Neural cell (in vitro differentiated cells): ENCODE results near the gene CCDC73. TPM values are rescaled to one million over a fixed set of nuclear protein-coding genes. Genes with fewer than 3 reads are reported as not detected.

Source experiments
- H2AFZ ChIP-seq: fragments of 200-600, 300-800 bp; sonication (generic), shearing (Covaris generic); 2 replicates; pipeline ENCODE4 v1.6.0; 2014; ENCODE audit warnings: low read depth, mild to moderate bottlenecking, antibody characterized with exemption, low read length, moderate library complexity
- H3F3A ChIP-seq: fragments of 200-600 bp; shearing (Covaris generic); 2 replicates; pipeline ENCODE4 v1.6.1; 2016; ENCODE audit warnings: mild to moderate bottlenecking, moderate library complexity, mixed read lengths, antibody characterized with exemption, low read length; ENCODE audit not compliant: insufficient read depth, poor library complexity, severe bottlenecking
- H3K27ac ChIP-seq: fragments of 200-600, 300-800 bp; sonication (generic), shearing (Covaris generic); 2 replicates; pipeline ENCODE4 v1.5.1; 2014; ENCODE audit warnings: mild to moderate bottlenecking, low read length, moderate library complexity
- H3K27me3 ChIP-seq: fragments of 300-800, 200-600 bp; sonication (generic), shearing (Covaris generic); 2 replicates; pipeline ENCODE4 v1.6.0; 2014; ENCODE audit warnings: mild to moderate bottlenecking, low read depth, low read length, moderate library complexity; ENCODE audit not compliant: insufficient read depth
- H3K36me3 ChIP-seq: fragments of 300-800, 200-600 bp; sonication (generic), shearing (Covaris generic); 2 replicates; pipeline ENCODE4 v1.5.1; 2014; ENCODE audit warnings: mild to moderate bottlenecking, antibody characterized with exemption, low read length, moderate library complexity; ENCODE audit not compliant: insufficient read depth
- H3K4me2 ChIP-seq: fragments of 300-800, 200-600 bp; sonication (generic), shearing (Covaris generic); 2 replicates; pipeline ENCODE4 v1.6.0; 2014; ENCODE audit warnings: mild to moderate bottlenecking, low read length
- H3K4me3 ChIP-seq: fragments of 300-800, 200-600 bp; sonication (generic), shearing (Covaris generic); 2 replicates; pipeline ENCODE4 v1.5.1; 2014; ENCODE audit warnings: mild to moderate bottlenecking, low read length, moderate library complexity
- H3K79me2 ChIP-seq: fragments of 200-600 bp; shearing (Covaris generic); replicated peaks from 2 replicates; pipeline ENCODE4 v1.6.0; 2014; ENCODE audit warnings: mild to moderate bottlenecking, low read length, moderate library complexity; ENCODE audit not compliant: insufficient read depth
- H3K9ac ChIP-seq: fragments of 300-800, 200-600 bp; sonication (generic), shearing (Covaris generic); 2 replicates; pipeline ENCODE4 v1.6.1; 2016; ENCODE audit warnings: mild to moderate bottlenecking, low read length, mixed read lengths
- H3K9me2 ChIP-seq: fragments of 200-600 bp; shearing (Covaris generic); 2 replicates; pipeline ENCODE4 v1.6.1; 2016; ENCODE audit warnings: mild to moderate bottlenecking, low read length, mixed read lengths; ENCODE audit not compliant: insufficient read depth
- H3K9me3 ChIP-seq: fragments of 200-600, 300-800 bp; sonication (generic), shearing (Covaris generic); 2 replicates; pipeline ENCODE4 v1.6.1; 2016; ENCODE audit warnings: mild to moderate bottlenecking, mixed run types, low read length, moderate library complexity, mixed read lengths
- H4K20me1 ChIP-seq: fragments of 200-600 bp; shearing (Covaris generic); 2 replicates; pipeline ENCODE4 v1.6.1; 2016; ENCODE audit warnings: mild to moderate bottlenecking, mixed run types; ENCODE audit not compliant: insufficient read depth
- CTCF ChIP-seq: fragments of 450-650 bp; IDR thresholded peaks from 2 replicates; pipeline ENCODE4 v1.5.1; 2014; ENCODE audit warnings: antibody characterized with exemption, mild to moderate bottlenecking, moderate library complexity; ENCODE audit not compliant: poor library complexity, severe bottlenecking
- EP300 ChIP-seq: fragments of 450-650 bp; conservative IDR thresholded peaks from 2 replicates; pipeline ENCODE4 v1.6.1; 2014; ENCODE audit warnings: antibody characterized with exemption, mild to moderate bottlenecking, moderate library complexity; ENCODE audit not compliant: poor library complexity, severe bottlenecking
- EZH2 ChIP-seq: fragments of 200-600, 300-800 bp; shearing (Covaris generic), sonication (generic); IDR thresholded peaks from 2 replicates; pipeline ENCODE4 v1.6.1; 2014; ENCODE audit warnings: antibody characterized with exemption, low read length, borderline replicate concordance, mild to moderate bottlenecking; ENCODE audit not compliant: insufficient read depth, poor library complexity, severe bottlenecking
- MXI1 ChIP-seq: fragments of 450-650 bp; conservative IDR thresholded peaks from 2 replicates; pipeline ENCODE4 v1.6.1; 2014; ENCODE audit warnings: antibody characterized with exemption, mild to moderate bottlenecking; ENCODE audit not compliant: poor library complexity, severe bottlenecking
- POLR2AphosphoS5 ChIP-seq: IDR thresholded peaks from 2 replicates; pipeline ENCODE4 v1.6.1; 2012
- RAD21 ChIP-seq: fragments of 450-650 bp; conservative IDR thresholded peaks from 2 replicates; pipeline ENCODE4 v1.6.1; 2014; ENCODE audit warnings: antibody characterized with exemption, mild to moderate bottlenecking, moderate library complexity
- SMC3 ChIP-seq: fragments of 450-650 bp; conservative IDR thresholded peaks from 2 replicates; pipeline ENCODE4 v1.6.1; 2014; ENCODE audit warnings: antibody characterized with exemption, mild to moderate bottlenecking, moderate library complexity; ENCODE audit not compliant: poor library complexity
- TAF1 ChIP-seq: IDR thresholded peaks from 2 replicates; pipeline ENCODE4 v1.6.1; 2012; ENCODE audit warnings: low read depth
- polyA plus RNA-seq: library from polyadenylated mRNA; depleted of rRNA; stranded (reverse); fragments of >200 nt; gene quantifications from 2 replicates; pipeline ENCODE4 v1.2.3, GENCODE V29; 2014
- TF ChIP-seq, protein P1 (sequence below): IDR thresholded peaks from 2 replicates; pipeline ENCODE4 v1.6.1; 2012; ENCODE audit warnings: borderline replicate concordance

CCDC73 gene
- polyA plus RNA-seq, 1 donor from 2014 or later, result 0.07 TPM

DNA sequence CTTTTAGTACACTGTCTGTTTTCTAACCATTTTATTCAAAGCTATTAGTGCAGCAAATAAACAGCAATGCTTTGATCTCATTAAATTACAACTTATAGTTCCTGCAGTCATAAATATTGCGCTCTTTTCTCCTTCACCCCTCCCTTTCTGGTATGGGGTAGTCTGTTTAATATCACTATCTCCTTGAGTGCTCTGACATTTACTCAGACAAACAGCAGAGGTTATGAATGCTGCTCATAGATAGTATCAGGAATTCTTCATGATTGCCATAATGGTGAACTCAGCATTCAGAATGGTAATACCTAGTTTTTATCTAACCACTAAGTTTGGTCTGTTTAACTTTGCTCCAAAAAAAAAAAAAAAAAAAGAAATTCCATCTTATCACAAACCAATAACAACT lies 123.4 kb downstream of the CCDC73 start:
- H2AFZ ChIP-seq, result no peak overlapping the region
- no peak overlapping the region for H3K4me2 ChIP-seq
- no peaks in the 10 kb centered on the region for H3K9me2 ChIP-seq
- no peak overlapping the region for H3K4me3 ChIP-seq
- no peaks in the 10 kb centered on the region for H3K79me2 ChIP-seq
- no peaks in the 10 kb centered on the region for H3K9me3 ChIP-seq
- no peaks in the 10 kb centered on the region for H3K36me3 ChIP-seq
- H3K27me3 ChIP-seq, result no peaks in the 10 kb centered on the region
- no peak overlapping the region for H3K9ac ChIP-seq
- TF ChIP-seq SMC3 (no peak), RAD21 (no peak), TAF1 (no peak), MXI1 (no peak), EZH2 (no peak), CTCF (no peak), EP300 (no peak), POLR2AphosphoS5 (no peak)
- TF ChIP-seq, protein P1, sequence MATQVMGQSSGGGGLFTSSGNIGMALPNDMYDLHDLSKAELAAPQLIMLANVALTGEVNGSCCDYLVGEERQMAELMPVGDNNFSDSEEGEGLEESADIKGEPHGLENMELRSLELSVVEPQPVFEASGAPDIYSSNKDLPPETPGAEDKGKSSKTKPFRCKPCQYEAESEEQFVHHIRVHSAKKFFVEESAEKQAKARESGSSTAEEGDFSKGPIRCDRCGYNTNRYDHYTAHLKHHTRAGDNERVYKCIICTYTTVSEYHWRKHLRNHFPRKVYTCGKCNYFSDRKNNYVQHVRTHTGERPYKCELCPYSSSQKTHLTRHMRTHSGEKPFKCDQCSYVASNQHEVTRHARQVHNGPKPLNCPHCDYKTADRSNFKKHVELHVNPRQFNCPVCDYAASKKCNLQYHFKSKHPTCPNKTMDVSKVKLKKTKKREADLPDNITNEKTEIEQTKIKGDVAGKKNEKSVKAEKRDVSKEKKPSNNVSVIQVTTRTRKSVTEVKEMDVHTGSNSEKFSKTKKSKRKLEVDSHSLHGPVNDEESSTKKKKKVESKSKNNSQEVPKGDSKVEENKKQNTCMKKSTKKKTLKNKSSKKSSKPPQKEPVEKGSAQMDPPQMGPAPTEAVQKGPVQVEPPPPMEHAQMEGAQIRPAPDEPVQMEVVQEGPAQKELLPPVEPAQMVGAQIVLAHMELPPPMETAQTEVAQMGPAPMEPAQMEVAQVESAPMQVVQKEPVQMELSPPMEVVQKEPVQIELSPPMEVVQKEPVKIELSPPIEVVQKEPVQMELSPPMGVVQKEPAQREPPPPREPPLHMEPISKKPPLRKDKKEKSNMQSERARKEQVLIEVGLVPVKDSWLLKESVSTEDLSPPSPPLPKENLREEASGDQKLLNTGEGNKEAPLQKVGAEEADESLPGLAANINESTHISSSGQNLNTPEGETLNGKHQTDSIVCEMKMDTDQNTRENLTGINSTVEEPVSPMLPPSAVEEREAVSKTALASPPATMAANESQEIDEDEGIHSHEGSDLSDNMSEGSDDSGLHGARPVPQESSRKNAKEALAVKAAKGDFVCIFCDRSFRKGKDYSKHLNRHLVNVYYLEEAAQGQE, result no peak
- no peaks in the 10 kb centered on the region for H4K20me1 ChIP-seq
- H3K27ac ChIP-seq, result no peak overlapping the region
- H3F3A ChIP-seq, result no peaks in the 10 kb centered on the region

GRCh38 chr11:32659672-32660071 lies 134.8 kb downstream of the CCDC73 start:
- no peaks in the 10 kb centered on the region for H3K27me3 ChIP-seq
- no peak overlapping the region for H3K9ac ChIP-seq
- no peak overlapping the region for H3K27ac ChIP-seq
- H2AFZ ChIP-seq, result no peak overlapping the region
- H3F3A ChIP-seq, result no peaks in the 10 kb centered on the region
- H3K9me2 ChIP-seq, result no peaks in the 10 kb centered on the region
- H4K20me1 ChIP-seq, result no peaks in the 10 kb centered on the region
- H3K4me2 ChIP-seq, result no peak overlapping the region
- H3K36me3 ChIP-seq, result no peaks in the 10 kb centered on the region
- H3K4me3 ChIP-seq, result no peak overlapping the region
- no peaks in the 10 kb centered on the region for H3K79me2 ChIP-seq
- TF ChIP-seq EP300 (no peak), EZH2 (no peak), CTCF (no peak)
- no peaks in the 10 kb centered on the region for H3K9me3 ChIP-seq
